HG03442 (cell line): ENCODE measurements around the gene RB1.
A peak's percentile ranks its signal among the peaks of the same experiment; 100 is the strongest.

Experiments used
- ATAC-seq: cut with Tn5 transposase; IDR thresholded peaks from one replicate; pipeline ENCODE4 v1.9.1; 2021; ENCODE audit warnings: mild to moderate bottlenecking, moderate library complexity; ENCODE audit not compliant: unreplicated experiment

RB1 gene

GRCh38 chr13:48492470-48493065 is 189.0 kb downstream of the RB1 start:
- peak; percentile 68 for ATAC-seq

- ATAC-seq, result no peak
Observed at GRCh38 chr13:48493066-48493765, 189.7 kb downstream of the RB1 start.

GRCh38 chr13:48493851-48494250 is 190.3 kb downstream of the RB1 start:
- no peak for ATAC-seq

- ATAC-seq, result no peak
Observed at GRCh38 chr13:48494874-48495273, 191.3 kb downstream of the RB1 start.

DNA sequence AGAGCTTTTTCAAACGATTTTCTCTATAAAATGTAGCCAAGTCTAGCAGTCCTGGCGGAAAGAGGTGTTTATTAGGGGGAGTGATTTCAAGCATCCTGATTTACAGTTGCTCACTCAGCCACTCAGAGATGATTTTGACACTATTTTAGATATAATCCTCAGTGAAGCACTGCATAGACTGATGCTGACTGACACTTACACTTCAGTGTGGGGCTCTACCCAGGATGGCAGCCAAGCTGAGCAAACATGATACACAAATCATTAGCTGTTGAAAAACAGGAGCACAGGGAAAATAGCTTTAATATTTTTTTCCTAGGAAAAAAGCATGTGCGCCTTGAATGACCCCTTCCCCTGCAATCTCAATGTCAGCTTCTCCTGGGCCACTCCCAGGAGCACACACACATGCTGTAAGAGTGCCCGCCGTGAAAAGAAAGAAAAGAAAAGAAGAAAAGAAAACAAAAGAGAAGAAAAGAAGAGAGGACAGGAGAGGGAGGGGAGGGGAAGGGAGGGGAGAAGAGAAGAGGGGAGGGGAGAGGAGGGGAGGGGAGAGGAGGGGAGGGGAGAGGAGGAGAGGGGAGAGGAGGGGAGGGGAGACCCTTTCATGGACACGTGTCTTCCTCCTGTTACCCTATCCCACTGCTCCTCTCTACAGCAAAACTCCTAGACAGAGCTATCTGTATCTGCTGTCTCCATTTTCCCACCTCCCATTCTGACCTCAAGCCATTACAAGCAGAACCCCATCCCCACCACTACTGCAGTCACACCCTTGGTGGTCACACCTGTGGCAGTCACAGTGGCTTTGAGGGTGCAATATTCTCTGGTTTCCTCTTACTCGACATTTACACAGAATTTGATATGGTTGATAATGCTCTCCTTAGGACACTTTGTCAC is 193.0 kb downstream of the RB1 start:
- ATAC-seq, result no peak

DNA sequence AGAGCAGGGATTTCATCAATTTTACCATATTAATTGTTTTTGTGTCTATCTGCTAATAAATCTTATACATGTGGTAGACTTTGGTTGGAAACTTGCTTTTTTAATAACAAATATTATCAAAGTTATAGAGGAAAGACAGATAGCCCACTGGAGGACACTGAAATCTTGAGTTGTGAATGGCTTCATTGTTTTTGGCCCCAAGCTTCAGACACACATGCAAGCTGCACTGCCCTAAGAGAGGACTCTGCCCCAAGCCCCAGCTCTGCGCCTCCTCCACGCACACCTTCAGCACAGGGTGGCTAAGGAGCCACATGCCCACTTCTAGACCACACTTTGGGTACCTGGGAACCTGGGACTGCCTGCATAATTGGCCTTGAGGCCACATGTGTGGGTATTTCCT is 194.1 kb downstream of the RB1 start:
- no peak for ATAC-seq

DNA sequence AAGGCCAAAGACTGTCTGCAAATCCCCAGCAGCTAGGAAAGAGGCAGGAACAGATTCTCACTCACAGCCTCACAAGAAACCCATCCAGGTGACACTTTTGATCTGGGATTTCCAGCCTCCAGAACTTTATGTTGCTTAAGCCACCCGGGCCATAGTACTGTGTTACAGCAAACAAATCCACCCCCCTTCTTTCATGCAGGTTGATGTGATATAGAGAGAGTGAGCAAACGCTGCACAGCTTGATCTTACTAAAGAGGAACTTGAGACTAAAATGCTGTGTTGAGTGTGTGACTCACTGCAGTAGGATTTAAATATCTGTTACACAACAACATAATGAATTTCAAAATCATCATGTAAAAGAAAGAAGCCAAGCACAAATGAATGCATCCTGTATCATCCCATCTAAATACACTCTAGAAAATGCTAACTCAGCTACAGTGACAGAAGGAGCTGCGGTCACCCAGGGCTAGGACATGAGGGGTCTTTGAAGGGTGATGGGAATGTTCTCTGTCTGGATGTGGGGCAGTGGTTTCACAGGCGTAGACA is 197.2 kb downstream of the RB1 start:
- ATAC-seq, result peak; percentile 26

GRCh38 chr13:48501705-48502104 is 198.2 kb downstream of the RB1 start:
- peak; percentile 55 for ATAC-seq

DNA sequence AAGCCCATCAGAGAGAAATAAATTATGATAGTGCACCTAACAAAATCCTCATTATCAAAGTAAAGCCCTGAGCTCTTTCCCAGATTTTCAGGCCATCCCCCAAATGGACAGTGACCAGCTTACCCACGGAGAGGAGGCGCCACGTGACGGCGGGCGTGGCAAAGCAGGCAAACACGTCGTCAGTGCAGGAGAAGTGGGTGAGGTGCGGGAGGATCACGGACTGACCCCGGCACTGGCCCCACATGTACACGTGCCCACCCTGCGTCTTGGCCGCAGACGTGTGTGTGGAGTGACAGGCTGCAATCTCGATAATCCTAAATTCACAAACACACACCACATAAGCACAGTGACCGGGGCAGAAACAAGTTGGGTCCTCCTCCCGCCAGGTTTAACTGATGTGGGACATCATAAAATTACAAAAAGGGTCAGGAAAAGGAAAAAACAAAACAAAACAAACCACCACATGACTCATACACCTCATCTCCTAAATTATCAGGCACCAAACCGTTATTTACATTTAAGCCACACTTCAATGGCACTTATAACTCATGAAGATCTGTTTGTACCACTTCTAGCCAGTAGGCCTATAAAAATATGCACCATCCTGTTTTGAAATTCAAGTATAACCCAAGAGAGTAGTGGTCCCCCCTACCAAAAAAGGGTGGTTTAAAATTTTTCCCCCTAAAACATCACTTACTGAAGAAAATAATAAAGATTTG is 199.2 kb downstream of the RB1 start:
- ATAC-seq, result no peak

- ATAC-seq, result no peak
Observed at GRCh38 chr13:48504606-48505005, 201.1 kb downstream of the RB1 start.

DNA sequence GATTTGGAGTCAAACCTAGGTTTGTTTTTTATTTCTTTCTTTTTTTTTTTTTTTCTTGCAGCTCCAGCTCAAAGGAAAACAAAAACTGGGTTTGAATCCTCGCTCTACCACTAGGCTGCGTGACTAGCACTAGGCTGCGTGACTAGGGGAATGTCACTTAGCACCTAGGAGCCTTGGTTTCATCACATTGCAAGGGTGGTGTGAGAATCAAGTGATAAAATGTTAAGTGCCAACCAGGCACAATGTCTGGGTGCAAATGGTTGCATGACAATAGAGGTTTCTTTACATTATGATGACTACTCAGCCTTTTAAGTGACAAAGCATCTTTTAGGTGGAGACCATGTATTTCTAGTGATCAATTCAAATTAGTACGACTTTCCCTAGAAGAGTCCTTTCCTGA is 201.5 kb downstream of the RB1 start:
- no peak for ATAC-seq

GRCh38 chr13:48505597-48506091 is 202.1 kb downstream of the RB1 start:
- ATAC-seq, result peak; percentile 67

GRCh38 chr13:48506092-48506701 is 202.6 kb downstream of the RB1 start:
- ATAC-seq, result peak; percentile 8

DNA sequence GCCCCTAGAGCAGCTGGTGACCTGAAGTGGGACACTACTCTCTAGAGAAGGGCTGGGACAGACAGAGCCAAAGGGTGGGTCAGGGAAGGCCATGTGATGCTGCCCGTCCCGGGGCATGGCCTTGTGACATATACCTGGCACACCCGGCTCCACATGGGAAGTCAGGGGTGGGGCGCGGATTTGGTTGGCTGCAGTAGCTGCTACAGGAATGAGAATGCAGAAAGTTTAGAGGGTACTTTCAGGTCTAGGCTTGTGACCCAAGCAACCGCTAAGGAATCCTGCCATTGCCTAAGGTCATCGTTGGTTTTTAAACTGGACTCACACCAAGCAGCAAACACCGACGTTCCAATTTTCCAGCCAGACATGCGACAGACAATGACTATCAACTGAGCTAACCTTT is 203.5 kb downstream of the RB1 start:
- ATAC-seq, result no peak

GRCh38 chr13:48508011-48508410 is 204.5 kb downstream of the RB1 start:
- no peak for ATAC-seq

DNA sequence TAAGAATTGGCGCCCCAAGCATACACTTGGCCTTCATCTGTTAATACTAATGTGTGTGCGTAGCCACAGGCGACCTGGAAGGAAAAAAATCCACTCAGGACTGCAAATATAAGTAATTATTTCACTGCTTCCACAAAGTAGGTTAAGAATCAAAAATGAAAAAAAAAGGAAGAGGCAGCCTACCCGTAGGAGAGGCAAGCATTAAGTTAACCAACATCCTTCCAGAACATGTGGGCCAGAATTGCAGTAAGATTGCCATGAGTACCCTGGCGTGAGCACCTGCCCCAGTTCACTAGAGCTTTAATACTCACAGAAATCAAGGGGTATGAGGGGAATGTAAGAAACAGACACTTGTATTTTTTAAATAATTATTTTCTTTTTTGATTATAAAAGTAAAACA is 207.1 kb downstream of the RB1 start:
- ATAC-seq, result no peak

DNA sequence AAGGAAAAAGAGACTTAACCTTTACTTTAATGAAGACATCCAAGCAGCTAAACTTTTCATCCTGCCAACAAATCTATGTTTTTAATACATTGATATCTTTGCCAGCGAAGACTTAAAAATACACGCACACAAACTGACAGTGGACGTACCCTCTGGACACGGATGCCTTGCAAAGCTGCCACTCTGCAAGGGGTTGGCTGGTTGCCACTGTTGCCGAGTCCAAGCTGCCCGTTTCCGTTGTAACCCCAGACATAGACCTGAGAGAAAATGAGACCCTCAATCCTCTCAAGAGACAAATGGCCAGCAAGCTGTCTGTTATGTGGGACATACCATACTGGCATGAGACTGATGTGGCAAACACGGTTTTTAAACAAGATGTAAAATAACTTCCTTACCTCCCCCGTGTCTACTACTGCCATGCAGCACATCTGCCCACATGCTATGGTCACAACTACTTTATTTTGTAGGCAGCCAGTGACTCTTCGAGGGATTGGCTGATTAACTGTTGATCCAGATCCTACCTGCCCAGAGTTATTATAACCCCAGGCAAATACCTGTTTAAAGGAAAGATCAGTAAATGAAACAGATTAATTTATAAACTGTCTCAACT is 208.2 kb downstream of the RB1 start:
- ATAC-seq, result no peak

DNA sequence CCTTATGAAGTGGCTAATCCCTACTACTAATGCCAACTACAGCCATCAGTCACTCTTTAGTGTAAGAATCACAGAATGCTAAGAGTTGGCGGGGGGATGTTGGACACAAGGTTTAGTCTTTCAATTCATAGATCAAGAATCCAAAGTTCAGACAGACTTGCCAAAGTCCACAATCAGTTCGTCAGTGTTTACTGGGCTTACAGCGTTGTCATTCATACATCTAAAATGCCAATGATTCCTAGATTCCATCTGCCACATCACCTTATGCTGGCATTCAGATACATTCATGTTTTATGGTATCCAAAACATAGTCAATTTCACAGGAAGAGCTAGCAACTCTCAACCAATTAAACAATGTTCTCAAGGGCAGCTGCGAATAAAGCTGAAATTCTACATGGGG is 211.2 kb downstream of the RB1 start:
- ATAC-seq, result no peak

DNA sequence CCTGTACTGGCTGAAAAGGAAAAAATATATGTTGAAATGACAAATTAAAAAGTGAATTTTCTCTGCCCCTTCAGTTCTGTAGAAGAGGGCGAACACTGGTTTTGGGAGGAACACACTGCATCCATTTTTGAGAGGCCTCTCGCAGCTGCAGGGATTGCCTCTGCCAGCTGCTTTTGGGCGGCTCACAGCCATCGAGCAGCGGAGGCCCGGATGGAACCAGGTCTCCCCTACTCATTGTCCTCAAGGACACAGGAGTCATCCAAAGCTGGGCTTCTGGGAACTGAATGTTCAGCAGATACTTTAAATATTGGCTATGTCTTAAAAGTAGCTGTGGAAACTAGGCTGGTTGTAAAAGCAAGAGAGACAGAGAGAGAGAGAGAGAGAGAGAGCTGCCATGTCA is 212.2 kb downstream of the RB1 start:
- ATAC-seq, result no peak

- no peak for ATAC-seq
Observed at GRCh38 chr13:48518083-48518482, 214.5 kb downstream of the RB1 start.
